Mucosa of rectum (tissue), 2 donors: ENCODE measurements around the gene OLFM4.
A peak's percentile ranks its signal among the peaks of the same experiment; 100 is the strongest.

ENCODE experiments used
- H3K27ac ChIP-seq, 2 donors: one replicate each; pipeline ENCODE4 v1.7.0; 2013; ENCODE audit warnings: inconsistent platforms in 2 of 2, low read depth in 2 of 2, low read length in 2 of 2
- H3K27me3 ChIP-seq, 2 donors: one replicate each; pipeline ENCODE4 v1.7.0; 2013; ENCODE audit warnings: low read length in 2 of 2; ENCODE audit not compliant: control insufficient read depth in 2 of 2, insufficient read depth in 2 of 2
- H3K36me3 ChIP-seq, 2 donors: one replicate each; pipeline ENCODE4 v1.7.0; 2013; ENCODE audit warnings: low read length in 2 of 2; ENCODE audit not compliant: control insufficient read depth in 2 of 2, insufficient read depth in 2 of 2
- H3K4me1 ChIP-seq, 2 donors: one replicate each; pipeline ENCODE4 v1.7.0; 2013; ENCODE audit warnings: low read length in 2 of 2, mild to moderate bottlenecking in 1 of 2; ENCODE audit not compliant: control insufficient read depth in 2 of 2, insufficient read depth in 2 of 2
- H3K4me3 ChIP-seq, 2 donors: one replicate each; pipeline ENCODE4 v1.7.0; 2013; ENCODE audit warnings: low read length in 2 of 2
- H3K9ac ChIP-seq, 2 donors: one replicate each; pipeline ENCODE4 v1.7.0; 2013; ENCODE audit warnings: low read length in 2 of 2, low read depth in 1 of 2, mild to moderate bottlenecking in 1 of 2
- H3K9me3 ChIP-seq, 2 donors: one replicate each; pipeline ENCODE4 v1.7.0; 2013; ENCODE audit warnings: low read length in 2 of 2; ENCODE audit not compliant: control insufficient read depth in 2 of 2
- donor health status: healthy.
- donor health status: Normal muscosa, but diverticular disease.

OLFM4 gene, protein sequence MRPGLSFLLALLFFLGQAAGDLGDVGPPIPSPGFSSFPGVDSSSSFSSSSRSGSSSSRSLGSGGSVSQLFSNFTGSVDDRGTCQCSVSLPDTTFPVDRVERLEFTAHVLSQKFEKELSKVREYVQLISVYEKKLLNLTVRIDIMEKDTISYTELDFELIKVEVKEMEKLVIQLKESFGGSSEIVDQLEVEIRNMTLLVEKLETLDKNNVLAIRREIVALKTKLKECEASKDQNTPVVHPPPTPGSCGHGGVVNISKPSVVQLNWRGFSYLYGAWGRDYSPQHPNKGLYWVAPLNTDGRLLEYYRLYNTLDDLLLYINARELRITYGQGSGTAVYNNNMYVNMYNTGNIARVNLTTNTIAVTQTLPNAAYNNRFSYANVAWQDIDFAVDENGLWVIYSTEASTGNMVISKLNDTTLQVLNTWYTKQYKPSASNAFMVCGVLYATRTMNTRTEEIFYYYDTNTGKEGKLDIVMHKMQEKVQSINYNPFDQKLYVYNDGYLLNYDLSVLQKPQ

DNA sequence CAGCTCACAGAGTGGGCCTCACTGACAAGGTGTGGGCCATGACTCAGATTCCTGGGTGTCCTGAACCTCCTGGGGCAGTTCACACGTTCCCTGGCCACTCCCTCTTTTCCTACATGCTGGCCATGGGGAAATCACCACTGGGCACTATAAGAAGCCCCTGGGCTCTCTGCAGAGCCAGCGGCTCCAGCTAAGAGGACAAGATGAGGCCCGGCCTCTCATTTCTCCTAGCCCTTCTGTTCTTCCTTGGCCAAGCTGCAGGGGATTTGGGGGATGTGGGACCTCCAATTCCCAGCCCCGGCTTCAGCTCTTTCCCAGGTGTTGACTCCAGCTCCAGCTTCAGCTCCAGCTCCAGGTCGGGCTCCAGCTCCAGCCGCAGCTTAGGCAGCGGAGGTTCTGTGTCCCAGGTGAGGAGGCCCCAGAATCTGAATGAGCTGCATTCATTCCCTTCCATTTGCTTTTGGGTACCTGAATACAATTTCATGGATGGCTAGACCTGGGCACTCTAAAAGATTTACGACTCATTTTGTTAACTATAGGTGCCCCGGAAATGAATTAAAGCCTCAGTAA is at the start of gene OLFM4:
Gene OLFM4 (plus strand): TSS at position 177 of the 567 bp plus-strand sequence. CDS start 24 bp downstream, at position 201.
- H3K27ac ChIP-seq, result peak within 1 kb of the TSS in 1 of 2 donors; percentile 7

DNA sequence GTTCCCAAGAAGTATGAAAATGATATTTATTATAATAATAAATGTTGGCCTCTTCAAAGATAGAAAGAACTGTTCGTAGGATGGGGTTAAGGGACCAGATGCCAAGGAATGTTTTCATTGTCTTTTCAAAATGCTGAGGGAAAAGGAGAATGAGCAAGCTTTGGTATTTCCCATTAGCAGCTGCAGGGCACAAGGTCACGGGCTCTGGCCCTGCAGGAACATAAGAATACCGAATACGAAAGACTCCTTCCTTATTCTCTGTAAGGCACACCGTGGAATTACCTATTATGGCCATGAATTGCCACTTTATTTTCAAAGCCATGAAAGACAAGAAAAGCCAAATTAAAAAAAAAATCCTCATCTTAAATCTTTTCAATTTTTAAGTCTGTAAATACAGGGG is 49.6 kb upstream of the OLFM4 start:
- Histone ChIP-seq H3K27me3 (no peaks in the 10 kb centered on the region), H3K9ac (no peak overlapping the region), H3K4me3 (no peak overlapping the region), H3K9me3 (no peaks in the 10 kb centered on the region), H3K4me1 (no peaks in the 10 kb centered on the region), H3K36me3 (no peaks in the 10 kb centered on the region), H3K27ac (no peak overlapping the region)

More for the DNA sequence above, at the start of gene OLFM4:
- peak within 1 kb of the TSS in 1 of 2 donors; percentile 24 for H3K4me3 ChIP-seq
- H3K9ac ChIP-seq, result no peak within 1 kb of the TSS
- peaks cover 0 to 2% of the 10 kb centered on the region in 2 donors for H3K4me1 ChIP-seq
- H3K27me3 ChIP-seq, result no peaks in the 10 kb centered on the region
- H3K9me3 ChIP-seq, result no peaks in the 10 kb centered on the region
- no peaks in the 10 kb centered on the region for H3K36me3 ChIP-seq

DNA sequence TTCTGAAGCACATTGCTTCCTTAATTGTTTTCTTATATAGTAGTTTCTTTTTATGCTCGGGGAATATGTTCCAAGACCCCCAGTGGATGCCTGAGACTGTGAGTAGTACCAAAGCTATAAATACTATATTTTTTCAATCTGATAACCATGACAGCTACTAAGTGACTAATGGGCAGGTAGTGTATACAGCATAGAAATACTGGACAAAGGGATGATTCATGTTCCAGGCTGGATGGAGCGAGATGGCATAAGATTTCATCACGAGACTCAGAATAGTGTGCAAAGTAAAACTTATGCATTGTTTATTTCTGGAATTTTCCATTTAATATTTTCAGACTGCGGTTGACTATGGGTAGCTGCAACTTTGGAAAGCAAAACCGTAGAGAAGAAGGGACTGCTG is 47.9 kb upstream of the OLFM4 start:
- H3K9ac ChIP-seq, result no peak overlapping the region
- H3K4me1 ChIP-seq, result no peaks in the 10 kb centered on the region
- H3K9me3 ChIP-seq, result no peaks in the 10 kb centered on the region
- H3K27ac ChIP-seq, result no peak overlapping the region
- no peaks in the 10 kb centered on the region for H3K36me3 ChIP-seq
- no peak overlapping the region for H3K4me3 ChIP-seq
- H3K27me3 ChIP-seq, result no peaks in the 10 kb centered on the region

DNA sequence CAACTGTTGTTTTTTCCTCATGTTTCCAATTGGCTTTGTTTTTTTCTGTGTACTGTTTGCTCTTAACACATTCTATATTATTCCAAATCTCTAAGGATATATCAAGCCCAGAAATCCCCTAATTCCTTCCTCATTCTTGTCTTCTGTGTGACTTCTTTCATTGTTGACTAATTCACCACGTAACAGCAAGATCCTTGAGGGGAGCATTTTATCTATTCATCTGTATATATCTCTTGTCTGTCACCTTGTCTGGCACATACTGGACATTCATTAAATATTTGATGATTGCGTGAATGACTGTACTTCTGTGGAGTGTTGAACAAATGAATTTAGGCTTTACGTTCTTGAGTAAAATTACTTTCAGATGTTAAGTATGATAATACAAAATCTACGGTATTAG is 44.8 kb upstream of the OLFM4 start:
- Histone ChIP-seq H3K4me1 (no peaks in the 10 kb centered on the region), H3K27ac (no peak overlapping the region), H3K4me3 (no peak overlapping the region), H3K27me3 (no peaks in the 10 kb centered on the region), H3K9me3 (no peaks in the 10 kb centered on the region), H3K9ac (no peak overlapping the region), H3K36me3 (no peaks in the 10 kb centered on the region)

DNA sequence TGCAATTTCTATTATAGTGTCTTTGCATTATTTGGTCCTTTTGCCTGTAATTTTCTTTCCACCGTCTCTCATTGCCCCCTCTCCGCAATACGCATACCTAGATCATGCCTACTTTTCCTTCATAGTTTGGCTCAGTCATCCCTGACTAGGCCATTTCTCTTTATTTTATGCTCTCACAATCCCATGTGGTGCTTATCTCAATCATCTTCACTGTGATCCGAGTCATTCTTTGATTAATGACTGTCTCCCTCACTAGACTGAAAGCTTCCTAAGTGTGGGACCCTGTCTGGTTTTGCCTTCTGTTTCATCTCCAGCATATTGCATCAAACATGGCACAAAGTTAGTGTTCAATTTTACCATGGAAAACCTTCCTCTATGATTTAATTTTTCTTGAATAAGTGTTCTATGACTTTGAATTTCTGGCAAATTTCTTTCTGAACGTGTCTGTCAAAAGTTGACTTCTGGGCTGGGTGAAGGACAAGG is 43.7 kb upstream of the OLFM4 start:
- no peaks in the 10 kb centered on the region for H3K36me3 ChIP-seq
- H3K4me3 ChIP-seq, result no peak overlapping the region
- H3K9me3 ChIP-seq, result no peaks in the 10 kb centered on the region
- no peak overlapping the region for H3K27ac ChIP-seq
- no peaks in the 10 kb centered on the region for H3K4me1 ChIP-seq
- no peak overlapping the region for H3K9ac ChIP-seq
- H3K27me3 ChIP-seq, result no peaks in the 10 kb centered on the region

DNA sequence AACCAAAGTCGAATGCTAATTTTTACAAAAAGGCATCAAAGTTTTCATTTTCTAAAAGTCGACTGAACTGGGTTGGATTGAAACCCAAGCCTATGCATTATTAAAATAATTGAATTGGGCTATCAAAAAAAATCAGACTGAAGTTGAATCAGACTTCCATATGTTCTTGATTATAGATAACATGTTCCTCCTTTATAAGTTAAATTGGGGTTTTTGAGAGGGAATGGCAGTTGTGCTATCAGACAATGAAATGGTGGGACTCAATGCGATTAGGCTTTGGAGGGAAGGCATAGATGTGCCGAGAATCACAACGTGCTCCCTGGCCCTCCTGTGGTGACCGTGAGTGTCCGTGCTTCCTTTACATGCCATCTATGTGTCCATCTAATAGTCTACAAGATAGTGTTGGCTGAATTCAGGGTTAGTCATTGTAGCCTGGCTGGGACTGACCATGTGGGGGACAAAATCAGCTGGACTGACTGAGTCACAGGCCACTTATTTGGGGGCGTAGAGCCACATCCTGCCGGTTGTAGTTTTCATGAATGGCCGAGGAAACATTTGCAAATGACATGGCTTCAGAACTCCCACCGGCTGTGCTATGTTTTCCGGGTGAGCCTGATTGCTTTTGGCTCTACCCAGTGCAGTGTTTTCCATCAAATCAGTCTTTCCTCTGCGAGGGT is 37.1 kb upstream of the OLFM4 start:
- Histone ChIP-seq H3K36me3 (no peaks in the 10 kb centered on the region), H3K9ac (no peak overlapping the region), H3K27me3 (peaks cover 0 to 5% of the 10 kb centered on the region in 2 donors), H3K9me3 (no peaks in the 10 kb centered on the region), H3K27ac (no peak overlapping the region), H3K4me1 (peaks cover 4 to 11% of the 10 kb centered on the region in 2 donors), H3K4me3 (no peak overlapping the region)

DNA sequence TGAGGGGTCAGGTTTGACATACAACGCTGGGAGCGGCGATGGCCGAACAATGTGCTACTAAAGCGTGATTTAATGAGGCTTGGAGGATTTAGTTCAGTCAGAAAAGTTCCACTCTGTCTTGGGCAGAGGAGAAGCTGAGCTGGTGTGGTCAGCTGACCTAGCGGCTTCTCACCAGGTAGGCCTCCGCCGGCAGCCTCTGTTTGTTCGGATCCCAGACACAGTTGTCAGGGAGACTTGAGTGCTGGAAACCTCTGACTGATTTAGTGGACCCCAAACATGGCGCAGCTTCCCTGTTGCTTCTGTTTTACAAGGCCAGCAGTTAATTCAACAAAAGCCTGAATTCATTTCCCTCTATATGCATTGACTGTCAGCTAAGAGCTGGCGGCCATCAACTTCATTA is 36.5 kb upstream of the OLFM4 start:
- no peak overlapping the region for H3K27ac ChIP-seq
- H3K4me3 ChIP-seq, result no peak overlapping the region
- H3K36me3 ChIP-seq, result no peaks in the 10 kb centered on the region

DNA sequence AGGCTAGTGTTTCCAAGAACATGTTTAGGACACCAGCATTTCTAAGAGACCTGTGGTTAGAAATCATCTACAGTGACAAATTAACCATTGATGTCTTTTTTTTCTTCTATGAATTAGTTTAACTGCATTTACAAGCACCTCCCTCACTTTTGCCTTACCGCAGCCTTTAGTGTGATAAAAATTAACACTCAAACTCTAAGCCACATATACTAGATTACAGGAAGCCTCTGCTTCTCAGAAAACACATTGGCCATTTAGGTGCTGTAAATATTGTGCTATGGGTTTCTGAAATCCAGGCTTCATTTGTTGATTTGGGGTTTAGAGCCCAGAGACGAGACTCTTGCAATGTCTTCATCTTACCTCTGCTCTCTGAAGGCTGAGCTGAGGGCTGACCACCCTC is 34.6 kb upstream of the OLFM4 start:
- Histone ChIP-seq H3K27me3 (peaks cover 0 to 5% of the 10 kb centered on the region in 2 donors), H3K4me3 (no peak overlapping the region), H3K4me1 (peaks cover 4 to 14% of the 10 kb centered on the region in 2 donors), H3K27ac (no peak overlapping the region), H3K9me3 (no peaks in the 10 kb centered on the region), H3K9ac (no peak overlapping the region), H3K36me3 (no peaks in the 10 kb centered on the region)

More for the DNA sequence above, 36.5 kb upstream of the OLFM4 start:
- no peak overlapping the region for H3K9ac ChIP-seq
- H3K4me1 ChIP-seq, result peaks cover 4 to 12% of the 10 kb centered on the region in 2 donors
- peaks cover 0 to 5% of the 10 kb centered on the region in 2 donors for H3K27me3 ChIP-seq
- H3K9me3 ChIP-seq, result no peaks in the 10 kb centered on the region

DNA sequence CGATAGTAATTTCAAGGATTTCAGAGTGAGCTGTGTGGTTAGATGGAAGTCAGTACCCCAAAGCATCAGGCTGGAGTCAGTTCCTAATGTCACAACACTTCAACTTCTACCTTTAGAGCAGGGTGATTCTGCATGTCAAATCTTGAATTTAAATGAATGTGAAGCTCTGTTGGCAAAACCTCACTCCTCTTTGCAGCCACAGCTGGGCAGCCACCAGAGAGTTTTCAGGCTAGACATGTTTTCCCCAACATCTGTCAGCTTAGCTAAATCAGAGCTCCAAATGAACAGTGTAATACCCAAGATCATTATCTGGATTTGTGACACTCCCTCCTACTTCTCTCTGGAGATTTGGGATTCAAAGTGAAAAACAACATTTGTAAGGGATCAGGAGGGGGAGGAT is 33.7 kb upstream of the OLFM4 start:
- Histone ChIP-seq H3K9ac (no peak overlapping the region), H3K27me3 (peaks cover 0 to 5% of the 10 kb centered on the region in 2 donors), H3K4me3 (no peak overlapping the region), H3K4me1 (peaks cover 4 to 17% of the 10 kb centered on the region in 2 donors), H3K27ac (no peak overlapping the region), H3K9me3 (no peaks in the 10 kb centered on the region), H3K36me3 (no peaks in the 10 kb centered on the region)

DNA sequence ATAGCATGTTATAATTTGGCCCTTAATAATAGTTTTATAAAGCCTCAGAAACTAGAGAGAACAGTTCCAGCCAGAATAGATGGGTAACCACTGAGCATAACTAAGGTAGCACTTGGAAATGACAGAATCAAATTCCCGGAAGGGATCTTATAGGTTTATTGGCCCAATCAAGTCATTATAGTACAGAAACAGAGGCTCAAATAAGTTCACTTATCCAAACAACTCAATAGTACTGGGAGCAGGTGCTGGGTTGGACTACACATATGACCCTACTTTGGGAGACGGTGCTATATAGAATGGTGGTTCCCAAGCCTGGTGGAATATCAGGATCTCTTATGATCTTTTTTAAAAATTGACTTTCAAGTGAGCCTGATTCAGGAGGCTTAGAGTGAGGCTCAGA is 32.7 kb upstream of the OLFM4 start:
- no peak overlapping the region for H3K27ac ChIP-seq
- peaks cover 4 to 17% of the 10 kb centered on the region in 2 donors for H3K4me1 ChIP-seq

More for the DNA sequence above, 32.7 kb upstream of the OLFM4 start:
- Histone ChIP-seq H3K36me3 (no peaks in the 10 kb centered on the region), H3K9ac (no peak overlapping the region), H3K4me3 (no peak overlapping the region), H3K27me3 (peaks cover 0 to 5% of the 10 kb centered on the region in 2 donors), H3K9me3 (no peaks in the 10 kb centered on the region)
